ENCODE results near the gene ZNF862. TPM values are rescaled to one million over a fixed set of nuclear protein-coding genes. Genes with fewer than 3 reads are reported as not detected.

ZNF862 gene
- total and polyA plus RNA-seq, 2 donors (not counting 1 experiment from before 2014, with no cell fraction given): 24.1 to 33.0 TPM

DNA sequence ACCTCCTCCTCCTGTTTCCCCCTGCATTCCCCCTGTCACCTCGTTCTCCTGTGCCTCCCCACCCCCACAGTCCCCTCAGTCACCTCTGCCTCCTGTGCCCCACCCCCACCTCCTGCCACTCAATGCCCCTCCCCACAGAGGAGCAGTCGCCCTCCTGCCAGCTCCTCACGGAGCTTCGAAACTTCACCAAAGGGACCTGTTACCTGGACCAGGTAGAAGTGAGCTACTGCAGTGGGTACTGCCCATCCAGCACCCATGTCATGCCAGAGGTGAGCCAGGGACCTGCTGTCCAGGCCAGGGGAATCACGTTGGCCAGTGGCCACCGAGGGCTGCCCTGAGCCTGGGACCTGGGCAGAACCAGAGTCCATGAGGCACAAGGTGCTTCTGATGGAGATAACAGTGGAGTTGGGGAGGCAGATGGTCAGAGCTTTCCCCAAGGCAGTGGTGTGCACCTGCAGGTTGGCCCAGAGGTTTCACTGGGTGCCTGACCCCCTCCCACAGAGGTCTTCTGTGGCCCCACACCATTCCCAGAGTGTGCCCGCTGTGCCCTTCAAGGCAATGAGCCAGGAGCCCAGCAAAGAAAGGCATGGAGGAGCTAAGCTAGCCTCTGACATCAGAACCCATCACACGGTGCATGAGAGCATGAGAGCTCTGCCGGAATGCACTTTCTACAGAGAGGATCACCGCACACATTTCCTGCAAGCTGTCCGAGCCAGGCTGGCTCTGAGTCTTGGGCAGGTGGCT lies 7.0 kb upstream of the ZNF862 start:
- peaks cover 33% of the 10 kb centered on the region for H3K27me3 Mint-ChIP-seq
- DNase-seq (no peak), ATAC-seq (ENCODE audit: low read depth) (no peak)
- 78% methylated on average over 10 of the region's 11 CpGs for WGBS (ENCODE audit: insufficient coverage)
- Histone ChIP-seq H3K79me2 (ENCODE audit: control insufficient read depth, insufficient read depth, low read length) (no peaks in the 10 kb centered on the region), H3K9ac (ENCODE audit: low read length) (no peak overlapping the region), H3K4me1 (ENCODE audit: control insufficient read depth in 2 of 2, insufficient read depth in 2 of 2, low read length in 2 of 2) (no peaks in the 10 kb centered on the region), H3K27me3 (replicated peaks in 1 of 4; ENCODE audit: control extremely low read depth in 1 of 4, control insufficient read depth in 3 of 4, insufficient read depth in 4 of 4, low read length in 3 of 4) (peaks cover 0 to 7% (median 0%) of the 10 kb centered on the region in 4 experiments), H3K27ac (ENCODE audit: low read length in 2 of 2) (no peak overlapping the region), H2AFZ (ENCODE audit: insufficient read depth, low read depth, low read length, poor library complexity, severe bottlenecking) (no peak overlapping the region), H4K20me1 (ENCODE audit: control insufficient read depth, insufficient read depth, low read length, poor library complexity, severe bottlenecking) (no peaks in the 10 kb centered on the region), H3K4me3 (ENCODE audit: control extremely low read depth in 1 of 5, extremely low read depth in 1 of 5, insufficient read depth in 1 of 5, low read depth in 2 of 5, low read length in 4 of 5) (no peak overlapping the region), H3K4me2 (replicated peaks; ENCODE audit: low read depth, low read length, poor library complexity, severe bottlenecking) (no peak overlapping the region), H3K9me3 (ENCODE audit: control extremely low read depth in 1 of 3, control insufficient read depth in 2 of 3, insufficient read depth in 1 of 3, low read length in 2 of 3) (no peaks in the 10 kb centered on the region), H3K36me3 (replicated peaks in 1 of 2; ENCODE audit: control extremely low read depth in 1 of 2, control insufficient read depth in 1 of 2, extremely low read depth in 1 of 2, insufficient read depth in 2 of 2, low read length in 1 of 2) (no peaks in the 10 kb centered on the region)
- TF ChIP-seq, protein P1, sequence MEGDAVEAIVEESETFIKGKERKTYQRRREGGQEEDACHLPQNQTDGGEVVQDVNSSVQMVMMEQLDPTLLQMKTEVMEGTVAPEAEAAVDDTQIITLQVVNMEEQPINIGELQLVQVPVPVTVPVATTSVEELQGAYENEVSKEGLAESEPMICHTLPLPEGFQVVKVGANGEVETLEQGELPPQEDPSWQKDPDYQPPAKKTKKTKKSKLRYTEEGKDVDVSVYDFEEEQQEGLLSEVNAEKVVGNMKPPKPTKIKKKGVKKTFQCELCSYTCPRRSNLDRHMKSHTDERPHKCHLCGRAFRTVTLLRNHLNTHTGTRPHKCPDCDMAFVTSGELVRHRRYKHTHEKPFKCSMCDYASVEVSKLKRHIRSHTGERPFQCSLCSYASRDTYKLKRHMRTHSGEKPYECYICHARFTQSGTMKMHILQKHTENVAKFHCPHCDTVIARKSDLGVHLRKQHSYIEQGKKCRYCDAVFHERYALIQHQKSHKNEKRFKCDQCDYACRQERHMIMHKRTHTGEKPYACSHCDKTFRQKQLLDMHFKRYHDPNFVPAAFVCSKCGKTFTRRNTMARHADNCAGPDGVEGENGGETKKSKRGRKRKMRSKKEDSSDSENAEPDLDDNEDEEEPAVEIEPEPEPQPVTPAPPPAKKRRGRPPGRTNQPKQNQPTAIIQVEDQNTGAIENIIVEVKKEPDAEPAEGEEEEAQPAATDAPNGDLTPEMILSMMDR (IDR thresholded peaks at IDR 0.05): no peak
- no peak for TF ChIP-seq EZH2 (IDR thresholded peaks at IDR 0.05; ENCODE audit: borderline replicate concordance, insufficient read depth, low read depth, low read length, poor library complexity, severe bottlenecking)
- no peaks in the 10 kb centered on the region for H3K9me3 Mint-ChIP-seq (ENCODE audit: insufficient read depth)
- ChIA-PET POLR2A (interaction anchor here (0.7 kb wide), 1 partner anchor 282 kb away, joined by 6 read pairs; no protein-coding TSS in a partner anchor), CTCF (no interaction called here)
- H3K4me1 Mint-ChIP-seq: no peaks in the 10 kb centered on the region
- H3K4me3 Mint-ChIP-seq: no peak overlapping the region
- H3K27ac Mint-ChIP-seq: no peak overlapping the region
- intact Hi-C loops (cut with micrococcal nuclease): no loop called here

DNA sequence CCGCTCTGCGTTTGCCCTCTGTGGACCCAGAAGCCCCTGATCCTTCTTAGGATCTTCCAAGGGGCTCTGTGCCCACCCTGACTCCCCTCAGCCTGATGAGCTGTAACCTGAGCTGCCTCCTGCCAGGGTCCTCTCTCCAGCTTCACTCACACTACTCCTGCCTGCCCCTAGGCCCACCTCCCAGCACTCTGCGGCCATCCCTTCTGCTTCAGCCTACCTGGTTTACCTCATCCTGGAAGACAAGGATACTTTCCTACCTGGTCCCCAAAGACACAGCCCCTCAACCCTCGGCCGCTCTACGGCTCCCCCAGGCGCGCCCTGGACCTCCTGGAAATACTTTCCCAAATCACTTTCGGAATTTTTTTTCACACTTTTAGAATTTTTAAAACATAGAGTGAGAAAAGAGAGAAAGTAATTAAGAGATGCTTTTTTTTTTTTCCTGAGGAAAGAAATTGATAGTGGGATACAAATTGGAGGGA lies 6.4 kb upstream of the ZNF862 start:
- H3K9me3 Mint-ChIP-seq (ENCODE audit: insufficient read depth): no peaks in the 10 kb centered on the region
- POLR2A ChIA-PET: no interaction called here
- H3K27me3 Mint-ChIP-seq: peaks cover 35% of the 10 kb centered on the region
- H3K4me1 Mint-ChIP-seq: no peaks in the 10 kb centered on the region
- Histone ChIP-seq H3K4me3 (ENCODE audit: control extremely low read depth in 1 of 5, extremely low read depth in 1 of 5, insufficient read depth in 1 of 5, low read depth in 2 of 5, low read length in 4 of 5) (no peak overlapping the region), H3K4me2 (replicated peaks; ENCODE audit: low read depth, low read length, poor library complexity, severe bottlenecking) (no peak overlapping the region), H4K20me1 (ENCODE audit: control insufficient read depth, insufficient read depth, low read length, poor library complexity, severe bottlenecking) (no peaks in the 10 kb centered on the region), H3K9ac (ENCODE audit: low read length) (no peak overlapping the region), H2AFZ (ENCODE audit: insufficient read depth, low read depth, low read length, poor library complexity, severe bottlenecking) (no peak overlapping the region), H3K4me1 (ENCODE audit: control insufficient read depth in 2 of 2, insufficient read depth in 2 of 2, low read length in 2 of 2) (no peaks in the 10 kb centered on the region), H3K27me3 (replicated peaks in 1 of 4; ENCODE audit: control extremely low read depth in 1 of 4, control insufficient read depth in 3 of 4, insufficient read depth in 4 of 4, low read length in 3 of 4) (peaks cover 0 to 7% (median 0%) of the 10 kb centered on the region in 4 experiments), H3K9me3 (ENCODE audit: control extremely low read depth in 1 of 3, control insufficient read depth in 2 of 3, insufficient read depth in 1 of 3, low read length in 2 of 3) (no peaks in the 10 kb centered on the region), H3K27ac (ENCODE audit: low read length in 2 of 2) (no peak overlapping the region), H3K36me3 (replicated peaks in 1 of 2; ENCODE audit: control extremely low read depth in 1 of 2, control insufficient read depth in 1 of 2, extremely low read depth in 1 of 2, insufficient read depth in 2 of 2, low read length in 1 of 2) (no peaks in the 10 kb centered on the region), H3K79me2 (ENCODE audit: control insufficient read depth, insufficient read depth, low read length) (no peaks in the 10 kb centered on the region)
- intact Hi-C loops (cut with micrococcal nuclease): no loop called here
- no peak overlapping the region for H3K27ac Mint-ChIP-seq
- DNase-seq (no peak), ATAC-seq (ENCODE audit: low read depth) (no peak)
- 80% methylated on average over 6 of the region's 9 CpGs for WGBS (ENCODE audit: insufficient coverage)
- TF ChIP-seq, protein P1 (IDR thresholded peaks at IDR 0.05): no peak
- no peak for TF ChIP-seq EZH2 (IDR thresholded peaks at IDR 0.05; ENCODE audit: borderline replicate concordance, insufficient read depth, low read depth, low read length, poor library complexity, severe bottlenecking)
- H3K4me3 Mint-ChIP-seq: no peak overlapping the region
- CTCF ChIA-PET: no interaction called here
